SK-N-SH treated with all-trans-retinoic acid at 6 μM for 48 hours (cell line): ENCODE results near the gene CEP57L1.

ENCODE experiments used
- RARB ChIP-seq: fragments of 250-450 bp; sonication (Bioruptor Pico); IDR thresholded peaks from 2 replicates; pipeline ENCODE4 v1.8.0; 2021; ENCODE audit warnings: mild to moderate bottlenecking, moderate library complexity
- ZC3H10 ChIP-seq: fragments of 250-450 bp; sonication (Bioruptor Pico); IDR thresholded peaks from 2 replicates; pipeline ENCODE4 v1.5.1; 2021; ENCODE audit warnings: mild to moderate bottlenecking, moderate library complexity
- ZFP3 ChIP-seq: fragments of 250-450 bp; sonication (Bioruptor Pico); IDR thresholded peaks from 2 replicates; pipeline ENCODE4 v1.5.0; 2020; ENCODE audit warnings: mild to moderate bottlenecking, moderate library complexity
- TF ChIP-seq, protein P1 (sequence below): fragments of 250-450 bp; sonication (Bioruptor Pico); IDR thresholded peaks from 2 replicates; pipeline ENCODE4 v1.5.1; 2021; ENCODE audit warnings: mild to moderate bottlenecking, moderate library complexity
- TF ChIP-seq, protein P2 (sequence below): fragments of 250-450 bp; sonication (Bioruptor Pico); IDR thresholded peaks from 2 replicates; pipeline ENCODE4 v1.5.1; 2020; ENCODE audit warnings: low read depth, mild to moderate bottlenecking, moderate library complexity

DNA sequence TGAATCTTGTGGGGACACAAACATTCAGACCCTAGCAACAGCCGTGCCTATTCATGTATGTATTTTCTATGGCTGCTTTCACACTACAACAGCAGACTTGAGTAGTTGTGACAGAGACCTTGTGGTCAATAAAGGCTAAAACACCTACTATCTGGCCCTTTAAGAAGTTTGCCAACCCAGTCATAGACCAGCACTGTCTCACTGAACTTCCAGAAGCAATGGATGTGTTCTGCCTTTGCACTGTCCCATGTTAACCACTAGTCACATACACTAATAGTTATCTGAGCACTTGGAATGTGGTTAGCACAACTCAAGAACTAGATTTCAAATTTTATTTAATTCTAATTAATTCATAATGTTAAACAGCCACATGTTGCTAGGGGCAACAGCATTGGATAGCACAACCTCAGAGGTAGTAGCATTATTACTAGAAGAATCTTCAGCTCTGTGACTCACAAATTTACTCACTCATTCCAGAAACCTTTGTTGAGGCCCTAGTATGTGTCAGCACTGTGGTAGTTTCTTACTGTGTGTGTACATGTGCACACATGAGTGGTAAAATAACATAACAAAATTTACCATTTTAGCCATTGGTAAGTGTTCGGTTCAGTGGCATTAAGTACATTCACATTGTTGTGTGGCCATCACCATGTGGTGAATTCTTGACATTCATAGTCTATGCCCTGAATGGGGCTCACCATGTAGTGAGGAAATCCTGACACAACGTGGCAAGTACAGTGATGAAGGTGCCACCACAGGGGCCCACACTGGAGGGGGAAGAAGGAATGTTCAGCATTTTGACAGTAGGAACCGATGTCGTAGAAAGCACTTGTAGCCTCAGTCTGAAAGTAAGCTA is 107.3 kb downstream of the CEP57L1 start:
- TF ChIP-seq RARB (CRISPR knock-in tag) (no peak), ZFP3 (CRISPR knock-in tag) (no peak), ZC3H10 (CRISPR knock-in tag) (no peak)
- TF ChIP-seq, protein P1, sequence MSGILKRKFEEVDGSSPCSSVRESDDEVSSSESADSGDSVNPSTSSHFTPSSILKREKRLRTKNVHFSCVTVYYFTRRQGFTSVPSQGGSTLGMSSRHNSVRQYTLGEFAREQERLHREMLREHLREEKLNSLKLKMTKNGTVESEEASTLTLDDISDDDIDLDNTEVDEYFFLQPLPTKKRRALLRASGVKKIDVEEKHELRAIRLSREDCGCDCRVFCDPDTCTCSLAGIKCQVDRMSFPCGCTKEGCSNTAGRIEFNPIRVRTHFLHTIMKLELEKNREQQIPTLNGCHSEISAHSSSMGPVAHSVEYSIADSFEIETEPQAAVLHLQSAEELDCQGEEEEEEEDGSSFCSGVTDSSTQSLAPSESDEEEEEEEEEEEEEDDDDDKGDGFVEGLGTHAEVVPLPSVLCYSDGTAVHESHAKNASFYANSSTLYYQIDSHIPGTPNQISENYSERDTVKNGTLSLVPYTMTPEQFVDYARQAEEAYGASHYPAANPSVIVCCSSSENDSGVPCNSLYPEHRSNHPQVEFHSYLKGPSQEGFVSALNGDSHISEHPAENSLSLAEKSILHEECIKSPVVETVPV (CRISPR knock-in tag): no peak
- TF ChIP-seq, protein P2, sequence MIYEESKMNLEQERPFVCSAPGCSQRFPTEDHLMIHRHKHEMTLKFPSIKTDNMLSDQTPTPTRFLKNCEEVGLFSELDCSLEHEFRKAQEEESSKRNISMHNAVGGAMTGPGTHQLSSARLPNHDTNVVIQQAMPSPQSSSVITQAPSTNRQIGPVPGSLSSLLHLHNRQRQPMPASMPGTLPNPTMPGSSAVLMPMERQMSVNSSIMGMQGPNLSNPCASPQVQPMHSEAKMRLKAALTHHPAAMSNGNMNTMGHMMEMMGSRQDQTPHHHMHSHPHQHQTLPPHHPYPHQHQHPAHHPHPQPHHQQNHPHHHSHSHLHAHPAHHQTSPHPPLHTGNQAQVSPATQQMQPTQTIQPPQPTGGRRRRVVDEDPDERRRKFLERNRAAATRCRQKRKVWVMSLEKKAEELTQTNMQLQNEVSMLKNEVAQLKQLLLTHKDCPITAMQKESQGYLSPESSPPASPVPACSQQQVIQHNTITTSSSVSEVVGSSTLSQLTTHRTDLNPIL (CRISPR knock-in tag): no peak
